ENCODE data around the gene ST6GALNAC5.

Gene ST6GALNAC5

DNA sequence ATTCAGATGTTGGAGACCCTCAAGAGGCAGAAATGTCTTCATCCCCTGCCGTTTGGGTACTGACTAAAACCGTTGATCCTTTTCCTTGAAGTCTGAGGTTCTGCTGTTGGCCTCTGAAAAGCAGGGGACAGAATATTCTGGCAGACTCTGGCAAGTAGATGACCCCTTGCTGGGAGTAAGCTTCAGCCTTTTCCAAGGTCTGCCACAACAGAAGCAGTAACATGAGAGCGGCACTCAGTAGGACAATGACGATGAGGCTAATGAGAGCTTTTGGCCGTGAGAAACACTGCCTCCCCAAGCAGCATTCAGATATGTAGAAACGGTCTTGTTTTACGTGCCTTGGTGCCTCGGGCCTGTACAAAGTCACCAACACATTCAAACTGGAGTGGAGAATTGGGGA, 143.7 kb downstream of the ST6GALNAC5 start:
- no peak overlapping the region for H3K4me3 ChIP-seq (ENCODE audit: insufficient read length, low read depth)
- TF ChIP-seq YY1 (IDR thresholded peaks at IDR 0.05; ENCODE audit: insufficient read depth, insufficient read length) (no peak), SUZ12 (IDR thresholded peaks at IDR 0.05; ENCODE audit: extremely low read depth, insufficient read depth, insufficient read length) (no peak), ZNF274 (IDR thresholded peaks at IDR 0.05; ENCODE audit: low read depth, low read length) (no peak)
- H3K9me3 ChIP-seq (ENCODE audit: insufficient read depth, low read length), result peaks cover 4% of the 10 kb centered on the region; the same call in 1 of the 2 replicates
- no peaks in the 10 kb centered on the region for H3K36me3 ChIP-seq (ENCODE audit: insufficient read depth, insufficient read length, low read length)
- H3K4me1 ChIP-seq (ENCODE audit: insufficient read depth, insufficient read length), result no peaks in the 10 kb centered on the region
- H3K27me3 ChIP-seq (ENCODE audit: insufficient read depth, insufficient read length), result no peaks in the 10 kb centered on the region
- no peak overlapping the region for H3K9ac ChIP-seq (ENCODE audit: insufficient read length, low read depth)
- no peak for DNase-seq (ENCODE audit: low read depth, low spot score)

DNA sequence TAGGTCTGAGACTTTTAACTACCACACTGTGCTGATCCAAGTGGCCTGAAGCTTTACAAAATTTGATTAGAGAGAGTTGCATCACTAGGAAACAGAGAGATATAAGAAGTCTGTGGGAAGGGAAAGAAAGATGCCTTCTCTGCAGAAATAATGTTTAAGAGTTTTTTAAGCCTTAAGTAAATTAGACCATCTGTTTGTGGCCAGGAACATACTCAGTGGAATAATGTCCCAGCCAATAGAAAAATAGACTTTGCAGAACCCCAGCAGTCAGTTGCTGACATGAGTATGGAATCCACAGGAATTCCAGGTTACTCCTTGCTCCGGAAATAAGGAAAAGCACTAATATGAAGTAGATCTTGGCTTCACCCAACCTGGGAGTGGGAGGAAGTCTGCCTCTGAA, 144.8 kb downstream of the ST6GALNAC5 start:
- Histone ChIP-seq H3K36me3 (ENCODE audit: insufficient read depth, insufficient read length, low read length) (no peaks in the 10 kb centered on the region), H3K9me3 (ENCODE audit: insufficient read depth, low read length) (no peaks in the 10 kb centered on the region), H3K4me3 (ENCODE audit: insufficient read length, low read depth) (no peak overlapping the region), H3K9ac (ENCODE audit: insufficient read length, low read depth) (no peak overlapping the region), H3K27me3 (ENCODE audit: insufficient read depth, insufficient read length) (no peaks in the 10 kb centered on the region), H3K4me1 (ENCODE audit: insufficient read depth, insufficient read length) (no peaks in the 10 kb centered on the region)
- DNase-seq (ENCODE audit: low read depth, low spot score), result no peak
- no peak for TF ChIP-seq ZNF274 (IDR thresholded peaks at IDR 0.05; ENCODE audit: low read depth, low read length)
- TF ChIP-seq SUZ12 (IDR thresholded peaks at IDR 0.05; ENCODE audit: extremely low read depth, insufficient read depth, insufficient read length), result no peak
- no peak for TF ChIP-seq YY1 (IDR thresholded peaks at IDR 0.05; ENCODE audit: insufficient read depth, insufficient read length)

DNA sequence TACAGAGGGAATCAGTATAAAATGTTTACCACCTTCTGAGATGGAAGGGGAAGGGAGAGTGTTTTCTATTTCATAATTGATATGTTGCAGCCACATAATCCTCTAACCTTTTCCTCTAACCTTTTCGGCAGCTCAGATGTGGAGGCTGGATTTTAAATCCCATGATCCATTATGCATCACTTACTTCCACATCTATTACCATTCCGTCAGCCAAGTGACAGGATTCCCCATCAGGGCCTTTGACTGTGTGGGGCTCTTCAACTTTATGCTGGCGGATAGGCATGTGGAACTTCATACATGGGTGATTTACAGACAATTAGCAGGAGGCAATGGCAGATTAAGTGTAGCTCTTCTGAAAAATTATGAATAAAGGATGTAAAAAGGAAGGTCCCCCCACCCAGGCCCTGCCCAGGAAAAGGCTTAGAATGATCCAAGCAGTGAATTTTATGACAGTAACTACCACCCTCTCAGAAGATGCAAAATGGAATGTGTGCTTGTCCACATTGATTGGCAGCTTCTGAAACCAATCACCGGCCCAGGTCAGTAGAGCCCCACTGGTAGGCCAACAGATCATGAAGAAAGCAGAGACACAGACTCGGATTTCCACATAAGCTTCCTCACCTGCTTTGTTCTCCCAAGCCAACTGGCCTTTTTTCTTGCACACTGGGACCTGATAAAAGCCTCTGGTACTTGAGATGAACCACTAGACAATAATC, 147.0 kb downstream of the ST6GALNAC5 start:
- TF ChIP-seq ZNF274 (IDR thresholded peaks at IDR 0.05; ENCODE audit: low read depth, low read length) (no peak), YY1 (IDR thresholded peaks at IDR 0.05; ENCODE audit: insufficient read depth, insufficient read length) (no peak), SUZ12 (IDR thresholded peaks at IDR 0.05; ENCODE audit: extremely low read depth, insufficient read depth, insufficient read length) (no peak)
- Histone ChIP-seq H3K9ac (ENCODE audit: insufficient read length, low read depth) (no peak overlapping the region), H3K36me3 (ENCODE audit: insufficient read depth, insufficient read length, low read length) (no peaks in the 10 kb centered on the region), H3K27me3 (ENCODE audit: insufficient read depth, insufficient read length) (no peaks in the 10 kb centered on the region), H3K4me1 (ENCODE audit: insufficient read depth, insufficient read length) (peaks cover 4% of the 10 kb centered on the region), H3K9me3 (ENCODE audit: insufficient read depth, low read length) (no peaks in the 10 kb centered on the region), H3K4me3 (ENCODE audit: insufficient read length, low read depth) (no peak overlapping the region)
- no peak for DNase-seq (ENCODE audit: low read depth, low spot score)

DNA sequence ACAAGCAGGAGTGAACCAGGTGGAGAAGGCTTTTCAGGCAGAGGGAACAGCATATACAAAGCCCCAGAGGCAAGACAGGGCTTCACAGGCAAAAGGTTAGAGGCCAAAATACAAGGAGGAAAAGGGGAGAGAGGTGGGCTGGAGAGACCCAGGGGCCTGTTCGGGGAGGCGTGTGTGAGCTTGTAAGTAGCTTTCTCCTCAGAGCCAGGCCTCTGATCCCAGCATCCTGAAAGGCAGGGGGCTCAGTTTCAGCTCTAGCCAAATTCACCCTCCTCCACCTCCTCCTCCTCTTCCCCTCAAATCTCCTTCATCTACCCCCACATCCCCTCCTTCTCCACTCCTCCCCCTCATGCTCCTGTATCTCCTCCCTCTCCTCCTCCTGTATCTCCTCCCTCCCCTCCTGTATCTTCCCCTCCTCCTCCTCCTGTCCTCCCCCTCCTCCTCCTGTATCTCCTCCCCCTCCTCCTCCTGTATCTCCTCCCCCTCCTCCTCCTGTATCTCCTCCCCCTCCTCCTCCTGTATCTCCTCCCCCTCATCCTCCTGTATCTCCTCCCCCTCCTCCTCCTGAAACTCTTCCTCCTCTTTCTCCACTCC, 148.6 kb downstream of the ST6GALNAC5 start:
- no peak for TF ChIP-seq ZNF274 (IDR thresholded peaks at IDR 0.05; ENCODE audit: low read depth, low read length)
- TF ChIP-seq SUZ12 (IDR thresholded peaks at IDR 0.05; ENCODE audit: extremely low read depth, insufficient read depth, insufficient read length), result no peak
- TF ChIP-seq YY1 (IDR thresholded peaks at IDR 0.05; ENCODE audit: insufficient read depth, insufficient read length), result no peak

DNA sequence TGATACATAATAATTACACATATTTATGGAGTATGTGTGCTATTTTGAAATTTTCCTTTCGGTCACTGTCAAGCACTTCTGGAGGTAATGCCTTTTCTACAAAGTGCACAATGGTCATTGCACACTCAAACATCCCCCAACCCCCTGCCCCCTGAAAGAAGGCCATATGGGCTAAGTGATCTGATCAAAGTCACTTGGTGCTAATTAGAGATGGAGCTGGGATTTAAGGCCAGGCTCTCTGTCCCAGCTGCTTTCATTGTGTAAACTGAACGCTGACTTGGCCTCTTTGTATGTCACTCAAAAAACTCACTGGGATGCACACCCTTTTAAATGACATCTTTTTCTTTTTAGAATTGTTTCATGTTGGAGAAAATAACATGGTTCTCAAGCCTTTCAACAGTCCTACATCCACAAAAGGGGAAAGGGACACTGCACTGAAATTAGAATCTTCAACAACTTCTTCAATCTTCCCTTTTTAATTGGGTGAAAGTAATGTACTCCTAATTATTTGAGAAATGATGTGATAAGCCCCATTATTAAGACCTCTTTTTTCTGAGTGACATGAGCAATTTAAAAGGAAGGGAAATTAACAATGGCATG, 149.2 kb downstream of the ST6GALNAC5 start:
- Histone ChIP-seq H3K9me3 (ENCODE audit: insufficient read depth, low read length) (no peaks in the 10 kb centered on the region), H3K4me3 (ENCODE audit: insufficient read length, low read depth) (no peak overlapping the region), H3K9ac (ENCODE audit: insufficient read length, low read depth) (no peak overlapping the region), H3K4me1 (ENCODE audit: insufficient read depth, insufficient read length) (peaks cover 4% of the 10 kb centered on the region), H3K36me3 (ENCODE audit: insufficient read depth, insufficient read length, low read length) (no peaks in the 10 kb centered on the region), H3K27me3 (ENCODE audit: insufficient read depth, insufficient read length) (no peaks in the 10 kb centered on the region)
- no peak for TF ChIP-seq YY1 (IDR thresholded peaks at IDR 0.05; ENCODE audit: insufficient read depth, insufficient read length)
- no peak for TF ChIP-seq ZNF274 (IDR thresholded peaks at IDR 0.05; ENCODE audit: low read depth, low read length)
- TF ChIP-seq SUZ12 (IDR thresholded peaks at IDR 0.05; ENCODE audit: extremely low read depth, insufficient read depth, insufficient read length), result no peak
- no peak for DNase-seq (ENCODE audit: low read depth, low spot score)

More for the DNA sequence above, 148.6 kb downstream of the ST6GALNAC5 start:
- DNase-seq (ENCODE audit: low read depth, low spot score), result no peak
- H3K4me3 ChIP-seq (ENCODE audit: insufficient read length, low read depth), result no peak overlapping the region
- H3K9me3 ChIP-seq (ENCODE audit: insufficient read depth, low read length), result no peaks in the 10 kb centered on the region
- H3K36me3 ChIP-seq (ENCODE audit: insufficient read depth, insufficient read length, low read length), result no peaks in the 10 kb centered on the region
- no peak overlapping the region for H3K9ac ChIP-seq (ENCODE audit: insufficient read length, low read depth)
- no peaks in the 10 kb centered on the region for H3K27me3 ChIP-seq (ENCODE audit: insufficient read depth, insufficient read length)
- peaks cover 4% of the 10 kb centered on the region for H3K4me1 ChIP-seq (ENCODE audit: insufficient read depth, insufficient read length)

DNA sequence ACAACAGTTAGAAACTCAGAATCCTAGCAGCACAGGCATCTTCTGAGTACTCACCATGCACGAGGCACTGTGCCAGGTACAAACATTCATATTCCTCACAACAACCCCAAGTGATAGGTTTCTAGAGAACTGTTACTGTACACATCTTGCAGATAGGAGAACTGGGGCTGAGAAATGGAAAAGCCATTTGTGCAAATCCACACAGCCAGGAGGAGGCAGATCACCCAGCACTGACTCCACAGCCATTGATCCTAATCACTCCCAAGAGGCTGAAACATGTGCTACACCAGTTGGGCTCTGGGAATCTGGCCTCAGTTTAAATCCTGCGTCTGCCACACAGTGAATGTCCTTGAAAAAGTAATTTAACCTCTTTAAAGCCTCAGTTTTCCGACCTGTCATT, 151.0 kb downstream of the ST6GALNAC5 start:
- no peak overlapping the region for H3K4me3 ChIP-seq (ENCODE audit: insufficient read length, low read depth)
- no peaks in the 10 kb centered on the region for H3K36me3 ChIP-seq (ENCODE audit: insufficient read depth, insufficient read length, low read length)
- no peaks in the 10 kb centered on the region for H3K27me3 ChIP-seq (ENCODE audit: insufficient read depth, insufficient read length)
- H3K9ac ChIP-seq (ENCODE audit: insufficient read length, low read depth), result no peak overlapping the region
- no peak for DNase-seq (ENCODE audit: low read depth, low spot score)
- H3K9me3 ChIP-seq (ENCODE audit: insufficient read depth, low read length), result no peaks in the 10 kb centered on the region
- H3K4me1 ChIP-seq (ENCODE audit: insufficient read depth, insufficient read length), result peaks cover 4% of the 10 kb centered on the region
- TF ChIP-seq ZNF274 (IDR thresholded peaks at IDR 0.05; ENCODE audit: low read depth, low read length), result no peak
- TF ChIP-seq SUZ12 (IDR thresholded peaks at IDR 0.05; ENCODE audit: extremely low read depth, insufficient read depth, insufficient read length), result no peak
- no peak for TF ChIP-seq YY1 (IDR thresholded peaks at IDR 0.05; ENCODE audit: insufficient read depth, insufficient read length)

DNA sequence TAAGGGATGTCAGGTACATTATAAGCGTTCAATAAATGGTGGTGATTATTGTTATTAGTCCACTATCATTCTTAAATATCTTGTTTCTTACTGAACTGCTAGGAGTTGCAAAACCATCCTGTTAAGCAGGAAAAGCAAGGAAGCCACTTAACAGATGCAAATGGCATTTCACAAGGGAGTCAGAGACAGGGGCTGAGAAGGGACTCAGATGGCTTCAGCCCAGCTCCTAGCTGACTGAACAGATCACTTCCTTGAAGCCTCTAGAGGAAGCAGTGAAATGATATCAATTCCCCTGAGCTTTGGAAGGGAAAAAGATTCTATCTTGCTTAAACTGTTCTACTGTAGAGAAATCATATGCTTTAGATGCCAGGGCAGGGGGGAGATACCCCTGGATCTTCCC, 151.5 kb downstream of the ST6GALNAC5 start:
- H3K9ac ChIP-seq (ENCODE audit: insufficient read length, low read depth), result no peak overlapping the region
- no peaks in the 10 kb centered on the region for H3K36me3 ChIP-seq (ENCODE audit: insufficient read depth, insufficient read length, low read length)
- no peak for DNase-seq (ENCODE audit: low read depth, low spot score)
- peaks cover 5% of the 10 kb centered on the region for H3K4me1 ChIP-seq (ENCODE audit: insufficient read depth, insufficient read length)
- H3K4me3 ChIP-seq (ENCODE audit: insufficient read length, low read depth), result no peak overlapping the region
- TF ChIP-seq YY1 (IDR thresholded peaks at IDR 0.05; ENCODE audit: insufficient read depth, insufficient read length) (no peak), ZNF274 (IDR thresholded peaks at IDR 0.05; ENCODE audit: low read depth, low read length) (no peak), SUZ12 (IDR thresholded peaks at IDR 0.05; ENCODE audit: extremely low read depth, insufficient read depth, insufficient read length) (no peak)
- no peaks in the 10 kb centered on the region for H3K9me3 ChIP-seq (ENCODE audit: insufficient read depth, low read length)
- no peaks in the 10 kb centered on the region for H3K27me3 ChIP-seq (ENCODE audit: insufficient read depth, insufficient read length)
